ENCODE data around the gene AMIGO1.

DNA sequence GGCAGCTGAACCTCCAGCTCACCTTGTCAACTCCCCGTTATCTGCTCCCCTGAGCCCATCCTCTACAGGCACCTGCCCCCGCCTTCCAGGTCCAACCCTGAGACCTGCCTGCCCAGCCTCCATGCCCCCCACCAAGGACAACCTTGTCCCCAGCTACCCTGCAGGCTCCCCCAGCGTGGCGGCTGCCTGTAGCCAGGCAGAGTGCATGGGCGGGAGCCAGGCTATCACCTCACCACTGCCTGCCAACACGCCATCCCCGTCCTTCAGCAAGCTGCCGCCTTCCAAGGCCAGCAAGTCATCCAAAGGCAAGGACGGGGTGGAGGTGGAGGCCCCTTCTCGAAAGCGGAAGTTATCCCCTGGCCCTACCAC lies 18.6 kb downstream of the AMIGO1 start:
- no peak for TF ChIP-seq POLR2AphosphoS5 (IDR thresholded peaks at IDR 0.05; ENCODE audit: low read depth, low read length)
- TF ChIP-seq POLR2A (IDR thresholded peaks at IDR 0.05; ENCODE audit: low read depth, low read length): no peak
- no peak for TF ChIP-seq TAF1 (IDR thresholded peaks at IDR 0.05; ENCODE audit: borderline replicate concordance, low read depth, low read length)

Data from GM12892 (cell line).